Vagina (tissue), 2 donors: ENCODE measurements around the gene APBA1.

Experiments used
- CTCF ChIP-seq, 3 experiments: fragments of 450-650 bp in 2 of 3; fragments of 200-600 bp in 1 of 3; sonication (generic) in 1 of 3; IDR thresholded peaks; one replicate each; pipeline ENCODE4 v1.5.1; 2017 to 2019; ENCODE audit warnings: antibody characterized with exemption in 3 of 3, mild to moderate bottlenecking in 2 of 3, moderate library complexity in 2 of 3
- POLR2A ChIP-seq, 2 donors: fragments of 450-650 bp; IDR thresholded peaks; one replicate each; pipeline ENCODE4 v1.6.1; 2017; ENCODE audit warnings: antibody characterized with exemption in 2 of 2, mild to moderate bottlenecking in 2 of 2, moderate library complexity in 2 of 2
- POLR2AphosphoS5 ChIP-seq, 2 donors: sonication (generic); formaldehyde crosslinking; IDR thresholded peaks; one replicate each; pipeline ENCODE4 v1.9.0; 2017; ENCODE audit warnings: antibody characterized with exemption in 2 of 2, mild to moderate bottlenecking in 2 of 2, low read depth in 1 of 2; ENCODE audit not compliant: insufficient read depth in 1 of 2

GRCh38 chr9:69389437-69389995 lies 282.7 kb downstream of the APBA1 start:
- TF ChIP-seq POLR2AphosphoS5 (IDR thresholded peaks at IDR 0.05; ENCODE audit: insufficient read depth in 1 of 2, low read depth in 1 of 2): no peak
- no peak for TF ChIP-seq POLR2A (IDR thresholded peaks at IDR 0.05)
- TF ChIP-seq CTCF (IDR thresholded peaks at IDR 0.05): no peak
